Subcutaneous adipose tissue (tissue), 4 donors: ENCODE results near the gene YWHAG. TPM values are rescaled to one million over a fixed set of nuclear protein-coding genes. Genes with fewer than 3 reads are reported as not detected.

Experiments used
- total RNA-seq, 4 donors: library from RNA; depleted of rRNA; stranded (reverse); fragments of >200 nt; gene quantifications; one replicate each; pipeline ENCODE4 v1.1.0, GENCODE V29; 2016
- TF ChIP-seq, protein P1 (sequence below): fragments of 450-650 bp; IDR thresholded peaks from one replicate; pipeline ENCODE4 v1.5.1; 2016; ENCODE audit warnings: low read depth, mild to moderate bottlenecking, control low read depth, antibody characterized with exemption, moderate library complexity

Gene YWHAG
- total RNA-seq, 4 donors from 2014 or later, result 102 to 215 (median 162) TPM

DNA sequence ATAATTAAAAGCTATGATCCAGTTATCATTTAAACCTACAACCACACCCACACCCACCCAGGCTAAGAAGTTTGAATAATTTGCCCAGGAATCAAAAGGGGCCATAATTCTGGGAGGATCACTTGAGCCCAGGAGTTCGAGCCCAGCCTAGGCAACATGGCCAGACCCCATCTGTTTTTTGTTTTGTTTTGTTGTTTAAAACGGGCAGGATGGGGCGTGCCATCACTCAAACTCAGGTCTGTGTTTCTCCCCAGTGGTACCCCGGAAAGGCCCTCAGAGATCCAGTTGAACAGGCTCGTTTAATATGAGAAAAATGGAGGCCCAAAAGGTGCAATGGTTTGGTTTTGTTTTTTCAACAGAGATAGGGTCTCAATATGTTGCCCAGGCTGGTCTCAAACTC lies 33.0 kb downstream of the YWHAG start:
- TF ChIP-seq, protein P1, sequence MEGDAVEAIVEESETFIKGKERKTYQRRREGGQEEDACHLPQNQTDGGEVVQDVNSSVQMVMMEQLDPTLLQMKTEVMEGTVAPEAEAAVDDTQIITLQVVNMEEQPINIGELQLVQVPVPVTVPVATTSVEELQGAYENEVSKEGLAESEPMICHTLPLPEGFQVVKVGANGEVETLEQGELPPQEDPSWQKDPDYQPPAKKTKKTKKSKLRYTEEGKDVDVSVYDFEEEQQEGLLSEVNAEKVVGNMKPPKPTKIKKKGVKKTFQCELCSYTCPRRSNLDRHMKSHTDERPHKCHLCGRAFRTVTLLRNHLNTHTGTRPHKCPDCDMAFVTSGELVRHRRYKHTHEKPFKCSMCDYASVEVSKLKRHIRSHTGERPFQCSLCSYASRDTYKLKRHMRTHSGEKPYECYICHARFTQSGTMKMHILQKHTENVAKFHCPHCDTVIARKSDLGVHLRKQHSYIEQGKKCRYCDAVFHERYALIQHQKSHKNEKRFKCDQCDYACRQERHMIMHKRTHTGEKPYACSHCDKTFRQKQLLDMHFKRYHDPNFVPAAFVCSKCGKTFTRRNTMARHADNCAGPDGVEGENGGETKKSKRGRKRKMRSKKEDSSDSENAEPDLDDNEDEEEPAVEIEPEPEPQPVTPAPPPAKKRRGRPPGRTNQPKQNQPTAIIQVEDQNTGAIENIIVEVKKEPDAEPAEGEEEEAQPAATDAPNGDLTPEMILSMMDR, result no peak

DNA sequence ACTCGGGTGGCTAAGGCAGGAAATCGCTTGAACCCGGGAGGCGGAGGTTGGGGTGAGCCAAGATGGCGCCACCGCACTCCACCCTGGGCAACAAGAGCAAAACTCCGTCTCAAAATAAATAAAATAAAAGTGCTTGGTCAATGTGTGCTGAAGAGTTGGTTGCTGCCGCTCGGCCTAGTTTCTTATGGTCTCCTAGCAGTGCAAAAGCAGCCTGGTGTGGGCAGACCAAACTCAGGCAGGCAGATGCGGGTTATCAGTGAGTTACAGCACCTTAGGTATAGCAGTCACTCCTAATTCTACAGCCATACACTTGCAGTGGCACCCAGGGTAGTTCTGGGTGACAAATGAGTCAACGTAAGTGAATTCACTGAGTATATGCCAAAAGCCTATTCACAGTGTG lies 33.7 kb downstream of the YWHAG start:
- TF ChIP-seq, protein P1, result no peak

DNA sequence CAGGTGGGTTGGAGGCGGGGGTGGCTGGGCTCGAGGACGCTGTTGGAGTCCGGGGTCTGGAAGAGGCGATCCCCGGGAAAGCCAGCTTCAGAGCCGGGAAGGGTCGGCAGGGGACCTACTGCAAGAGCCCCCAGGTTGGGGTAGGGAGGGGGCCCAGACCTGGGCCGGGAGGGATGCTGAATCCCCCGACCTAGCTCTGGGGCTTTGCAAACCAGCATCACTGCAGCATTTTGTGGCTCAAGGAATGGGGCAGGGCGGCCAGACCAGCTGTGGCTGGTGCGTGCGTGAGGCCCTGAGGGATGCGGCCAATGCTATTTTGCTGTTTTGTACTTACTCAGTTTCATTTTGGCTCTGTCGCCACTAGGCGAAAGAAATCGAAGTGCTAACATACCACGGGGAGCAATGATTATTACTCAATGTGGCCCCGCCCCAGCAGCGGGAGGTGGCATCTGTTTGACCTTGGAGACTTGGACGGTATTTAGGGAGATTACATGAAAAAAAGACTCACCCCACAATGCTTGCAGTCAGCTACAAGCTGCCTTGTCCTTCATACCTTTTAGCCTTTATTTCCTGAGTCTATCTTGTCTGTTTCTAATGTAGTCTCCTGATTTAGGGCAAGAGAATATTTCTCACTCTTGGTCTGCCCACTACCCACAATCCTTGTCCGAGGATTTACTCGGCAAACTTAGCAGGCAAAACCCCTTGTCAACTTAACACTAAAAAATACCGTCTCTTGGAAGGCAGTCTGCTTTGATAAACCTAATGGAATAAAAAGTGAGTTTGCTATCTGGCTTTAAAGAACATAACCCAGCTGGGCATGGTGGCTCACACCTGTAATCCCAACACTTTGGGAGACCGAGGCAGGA lies 40.1 kb downstream of the YWHAG start:
- TF ChIP-seq, protein P1, result no peak

DNA sequence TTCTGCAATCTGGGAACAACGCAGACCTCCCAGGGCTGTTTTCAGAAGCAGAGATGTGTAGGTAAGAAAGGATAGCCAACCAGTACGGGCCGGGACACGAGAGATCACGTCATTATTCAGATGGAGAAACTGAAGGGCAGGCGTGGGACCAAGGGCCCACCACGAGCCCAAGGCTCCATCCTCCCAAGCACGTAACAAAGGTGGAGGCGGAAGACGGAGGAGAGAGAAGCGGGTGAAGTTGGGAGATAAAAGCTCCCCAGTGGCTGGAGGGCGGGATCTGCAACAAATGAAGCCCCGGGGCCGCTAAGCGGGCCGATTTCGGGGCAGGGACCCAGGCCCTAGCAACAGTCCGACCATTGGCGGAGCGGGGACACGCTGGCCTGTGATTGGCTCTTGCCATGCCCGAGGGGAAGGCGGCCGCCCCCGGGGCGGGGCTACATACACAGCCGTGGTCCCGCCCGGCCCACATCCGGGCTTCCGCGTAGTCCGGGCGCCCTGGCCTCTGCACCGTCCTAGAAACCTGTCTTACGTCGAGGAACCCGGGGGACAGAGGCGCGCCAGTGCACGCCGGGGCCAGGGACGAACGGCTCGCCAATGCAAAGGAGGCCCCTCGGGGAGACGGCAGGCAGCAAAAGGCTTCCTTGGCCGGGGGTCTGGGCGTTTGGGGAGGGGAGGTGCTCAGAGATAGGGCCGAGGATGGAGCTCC lies 40.9 kb downstream of the YWHAG start:
- TF ChIP-seq, protein P1, result no peak

DNA sequence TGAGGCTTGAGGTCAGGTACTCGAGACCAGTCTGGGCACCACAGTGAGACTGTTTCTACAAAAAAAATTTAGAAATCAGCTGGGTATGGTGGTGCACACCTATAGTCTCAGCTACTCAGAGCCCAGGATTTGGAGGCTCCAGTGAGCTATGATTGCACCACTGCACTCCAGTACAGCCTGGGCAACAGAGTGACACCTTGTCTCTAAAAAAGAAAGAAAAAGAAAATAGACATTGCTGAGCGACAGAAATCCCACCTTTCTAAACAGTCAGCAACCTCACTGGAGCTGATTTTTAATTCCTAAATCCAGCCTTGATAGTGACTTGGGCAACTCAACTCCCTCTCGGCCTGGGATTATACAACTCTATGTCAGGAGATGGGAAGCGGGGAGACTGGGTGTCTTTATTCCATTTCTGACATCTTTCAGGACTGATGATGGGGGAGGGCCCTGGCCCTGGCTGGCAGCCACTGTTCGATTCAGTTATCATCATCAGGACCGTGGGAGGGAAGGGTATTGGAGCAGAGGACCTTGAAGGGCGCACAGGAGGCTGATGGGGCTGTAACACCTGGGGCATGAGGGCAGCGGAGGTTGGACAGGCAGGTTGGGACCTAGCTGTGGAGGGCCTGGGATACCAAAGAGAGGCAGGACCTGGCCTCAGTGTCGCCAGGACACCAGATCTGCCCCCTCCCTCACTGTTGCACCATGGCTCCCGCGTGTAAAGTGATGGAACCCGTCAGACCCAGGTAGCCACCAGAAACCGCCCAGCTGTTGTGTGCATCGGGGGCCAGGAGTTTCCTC lies 41.6 kb downstream of the YWHAG start:
- TF ChIP-seq, protein P1, result no peak

DNA sequence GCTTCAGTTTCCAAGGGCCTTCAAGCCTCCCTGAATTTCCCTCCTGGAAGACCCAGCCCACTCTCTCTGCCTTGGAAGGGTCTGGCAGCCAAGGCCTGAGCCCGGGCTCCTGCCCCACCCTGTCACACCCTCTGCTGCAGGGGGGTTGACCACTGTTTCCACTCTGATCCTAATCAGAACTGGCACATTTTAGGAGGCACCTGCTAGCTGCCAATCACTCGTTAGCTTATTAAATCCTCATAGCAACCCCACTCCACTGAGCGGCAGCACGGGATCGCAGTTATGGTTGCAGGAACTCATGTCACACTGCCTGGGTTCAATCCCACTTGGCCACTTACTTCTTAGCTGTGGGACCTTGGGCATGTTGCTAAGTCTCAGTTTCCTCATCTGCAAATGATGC lies 43.4 kb downstream of the YWHAG start:
- TF ChIP-seq, protein P1, result no peak
